HL-60 (cell line): ENCODE results near the gene KDM4C.

Experiments
- DNase-seq, 2 experiments: peaks; one replicate each; pipeline ENCODE4 v3.0.0-alpha.2; 2010 to 2020; ENCODE audit warnings: low read depth in 1 of 2, low spot score in 1 of 2
- H3K27ac ChIP-seq: fragments of 250-450 bp; sonication (Bioruptor Pico); replicated peaks from 2 replicates; pipeline ENCODE4 v1.5.1; 2020; ENCODE audit warnings: mild to moderate bottlenecking, moderate library complexity
- H3K27me3 ChIP-seq: fragments of 250-450 bp; sonication (Bioruptor Pico); 2 replicates; pipeline ENCODE4 v1.5.1; 2021; ENCODE audit warnings: mild to moderate bottlenecking, moderate library complexity; ENCODE audit not compliant: insufficient read depth, poor library complexity, severe bottlenecking
- H3K4me3 ChIP-seq: replicated peaks from 2 replicates; pipeline ENCODE4 v1.5.1; 2011; ENCODE audit warnings: mild to moderate bottlenecking, control low read depth, low read length; ENCODE audit not compliant: insufficient read depth
- GABPA ChIP-seq: IDR thresholded peaks from 2 replicates; pipeline ENCODE4 v1.6.1; 2012; ENCODE audit warnings: low read depth
- POLR2AphosphoS5 ChIP-seq: IDR thresholded peaks from 2 replicates; pipeline ENCODE4 v1.6.1; 2012; ENCODE audit warnings: low read depth
- SPI1 ChIP-seq: IDR thresholded peaks from 2 replicates; pipeline ENCODE4 v1.6.1; 2012; ENCODE audit warnings: low read depth, mild to moderate bottlenecking, borderline replicate concordance
- TF ChIP-seq, protein P1 (sequence below): IDR thresholded peaks from one replicate; pipeline ENCODE4 v1.5.1; 2011; ENCODE audit warnings: low read length, control low read depth, inconsistent platforms; ENCODE audit not compliant: insufficient read depth
- TF ChIP-seq, protein P2 (sequence below): IDR thresholded peaks from 2 replicates; pipeline ENCODE4 v1.6.1; 2012; ENCODE audit warnings: low read depth; ENCODE audit not compliant: insufficient replicate concordance

KDM4C gene

DNA sequence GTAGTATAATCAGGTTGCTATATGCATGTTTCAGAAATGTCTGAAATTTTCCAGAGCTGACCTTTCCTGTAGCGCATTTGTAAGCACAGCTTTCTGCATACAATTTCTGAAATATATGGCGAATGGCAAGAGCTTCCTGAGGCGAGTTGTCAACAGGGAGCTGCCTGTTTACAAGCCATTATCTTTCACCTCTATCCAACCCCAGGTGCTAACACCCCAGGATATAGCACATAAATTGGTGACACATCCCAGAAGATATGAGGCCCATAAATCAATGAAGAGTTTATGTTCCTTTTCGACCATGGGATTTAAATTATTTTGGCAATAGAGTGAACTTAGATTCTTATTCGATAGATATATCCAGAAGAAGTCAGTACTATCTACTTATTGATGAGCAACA lies 379.8 kb downstream of the KDM4C start:
- TF ChIP-seq, protein P1, sequence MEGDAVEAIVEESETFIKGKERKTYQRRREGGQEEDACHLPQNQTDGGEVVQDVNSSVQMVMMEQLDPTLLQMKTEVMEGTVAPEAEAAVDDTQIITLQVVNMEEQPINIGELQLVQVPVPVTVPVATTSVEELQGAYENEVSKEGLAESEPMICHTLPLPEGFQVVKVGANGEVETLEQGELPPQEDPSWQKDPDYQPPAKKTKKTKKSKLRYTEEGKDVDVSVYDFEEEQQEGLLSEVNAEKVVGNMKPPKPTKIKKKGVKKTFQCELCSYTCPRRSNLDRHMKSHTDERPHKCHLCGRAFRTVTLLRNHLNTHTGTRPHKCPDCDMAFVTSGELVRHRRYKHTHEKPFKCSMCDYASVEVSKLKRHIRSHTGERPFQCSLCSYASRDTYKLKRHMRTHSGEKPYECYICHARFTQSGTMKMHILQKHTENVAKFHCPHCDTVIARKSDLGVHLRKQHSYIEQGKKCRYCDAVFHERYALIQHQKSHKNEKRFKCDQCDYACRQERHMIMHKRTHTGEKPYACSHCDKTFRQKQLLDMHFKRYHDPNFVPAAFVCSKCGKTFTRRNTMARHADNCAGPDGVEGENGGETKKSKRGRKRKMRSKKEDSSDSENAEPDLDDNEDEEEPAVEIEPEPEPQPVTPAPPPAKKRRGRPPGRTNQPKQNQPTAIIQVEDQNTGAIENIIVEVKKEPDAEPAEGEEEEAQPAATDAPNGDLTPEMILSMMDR: no peak
- TF ChIP-seq, protein P2, sequence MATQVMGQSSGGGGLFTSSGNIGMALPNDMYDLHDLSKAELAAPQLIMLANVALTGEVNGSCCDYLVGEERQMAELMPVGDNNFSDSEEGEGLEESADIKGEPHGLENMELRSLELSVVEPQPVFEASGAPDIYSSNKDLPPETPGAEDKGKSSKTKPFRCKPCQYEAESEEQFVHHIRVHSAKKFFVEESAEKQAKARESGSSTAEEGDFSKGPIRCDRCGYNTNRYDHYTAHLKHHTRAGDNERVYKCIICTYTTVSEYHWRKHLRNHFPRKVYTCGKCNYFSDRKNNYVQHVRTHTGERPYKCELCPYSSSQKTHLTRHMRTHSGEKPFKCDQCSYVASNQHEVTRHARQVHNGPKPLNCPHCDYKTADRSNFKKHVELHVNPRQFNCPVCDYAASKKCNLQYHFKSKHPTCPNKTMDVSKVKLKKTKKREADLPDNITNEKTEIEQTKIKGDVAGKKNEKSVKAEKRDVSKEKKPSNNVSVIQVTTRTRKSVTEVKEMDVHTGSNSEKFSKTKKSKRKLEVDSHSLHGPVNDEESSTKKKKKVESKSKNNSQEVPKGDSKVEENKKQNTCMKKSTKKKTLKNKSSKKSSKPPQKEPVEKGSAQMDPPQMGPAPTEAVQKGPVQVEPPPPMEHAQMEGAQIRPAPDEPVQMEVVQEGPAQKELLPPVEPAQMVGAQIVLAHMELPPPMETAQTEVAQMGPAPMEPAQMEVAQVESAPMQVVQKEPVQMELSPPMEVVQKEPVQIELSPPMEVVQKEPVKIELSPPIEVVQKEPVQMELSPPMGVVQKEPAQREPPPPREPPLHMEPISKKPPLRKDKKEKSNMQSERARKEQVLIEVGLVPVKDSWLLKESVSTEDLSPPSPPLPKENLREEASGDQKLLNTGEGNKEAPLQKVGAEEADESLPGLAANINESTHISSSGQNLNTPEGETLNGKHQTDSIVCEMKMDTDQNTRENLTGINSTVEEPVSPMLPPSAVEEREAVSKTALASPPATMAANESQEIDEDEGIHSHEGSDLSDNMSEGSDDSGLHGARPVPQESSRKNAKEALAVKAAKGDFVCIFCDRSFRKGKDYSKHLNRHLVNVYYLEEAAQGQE: no peak
- TF ChIP-seq POLR2AphosphoS5 (no peak), SPI1 (no peak), GABPA (no peak)
- Histone ChIP-seq H3K4me3 (no peak overlapping the region), H3K27me3 (no peaks in the 10 kb centered on the region), H3K27ac (no peak overlapping the region)
- DNase-seq: no peak

DNA sequence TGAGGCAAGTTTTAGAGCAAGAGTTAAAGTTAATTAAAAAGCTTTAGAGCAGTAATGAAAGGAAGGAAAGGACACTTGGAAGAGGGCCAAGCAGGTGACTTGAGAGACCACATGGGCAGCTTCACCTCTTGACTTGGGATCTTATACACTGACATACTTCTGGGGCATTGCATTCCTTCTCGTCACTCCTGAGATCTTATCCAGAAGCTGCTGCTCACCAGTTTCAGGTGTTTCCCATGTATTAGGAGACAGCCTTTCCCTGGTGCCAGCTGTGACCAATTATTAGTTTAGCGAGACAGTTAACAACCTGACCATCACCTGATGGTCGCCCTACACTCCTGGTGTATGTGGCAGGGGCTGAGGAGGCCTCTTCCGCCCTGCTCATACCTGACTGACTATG lies 382.1 kb downstream of the KDM4C start:
- DNase-seq: no peak
- Histone ChIP-seq H3K27ac (no peak overlapping the region), H3K27me3 (no peaks in the 10 kb centered on the region), H3K4me3 (no peak overlapping the region)
- TF ChIP-seq, protein P2: no peak
- TF ChIP-seq GABPA (no peak), SPI1 (no peak), POLR2AphosphoS5 (no peak)
- TF ChIP-seq, protein P1: no peak

DNA sequence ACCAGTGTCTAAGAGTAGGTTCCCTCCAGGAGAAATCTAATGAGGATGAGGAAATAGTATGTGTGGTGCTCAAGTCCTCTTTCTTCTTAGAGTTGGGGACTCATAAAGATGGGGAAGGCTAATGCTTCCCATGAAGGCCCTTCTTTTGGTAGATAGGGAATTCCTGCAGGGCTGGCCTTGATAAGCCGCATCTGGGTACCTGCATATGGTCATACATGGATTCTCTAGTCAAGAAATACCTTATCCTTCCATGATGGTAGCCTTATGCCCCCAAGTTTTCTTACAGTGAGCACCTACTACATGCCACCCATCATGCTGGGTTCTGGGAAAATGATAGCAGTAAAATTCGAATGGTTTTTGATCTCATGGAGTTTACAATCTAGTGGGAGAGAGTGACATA lies 382.6 kb downstream of the KDM4C start:
- Histone ChIP-seq H3K27ac (no peak overlapping the region), H3K27me3 (no peaks in the 10 kb centered on the region), H3K4me3 (no peak overlapping the region)
- no peak for DNase-seq
- TF ChIP-seq POLR2AphosphoS5 (no peak), GABPA (no peak), SPI1 (no peak)
- TF ChIP-seq, protein P2: no peak
- TF ChIP-seq, protein P1: no peak
